K562 (cell line): ENCODE data around the gene OBSL1. TPM values are rescaled to one million over a fixed set of nuclear protein-coding genes. Genes with fewer than 3 reads are reported as not detected.

ENCODE experiments used
- ATAC-seq: fragments of 200-7000 bp; cut with Tn5 transposase; 3 replicates; pipeline ENCODE4 v1.9.1; 2020; ENCODE audit warnings: moderate library complexity
- BruUV-seq: library from RNA; stranded (reverse); fragments of 400-500 nt; replicated peaks from 2 replicates; lab custom pipeline; 2021; lab: Mats Ljungman, UMichigan
- CTCF ChIA-PET: fragments of 300-600 bp; formaldehyde crosslinking; extraction: SDS; loops from one replicate; lab custom pipeline; 2021; ENCODE audit warnings: low intra/inter-chr PET ratio; lab: Yijun Ruan, JAX
- POLR2A ChIA-PET: fragments of 300-600, 350-650 bp; sonication (Branson Sonifier 250); formaldehyde crosslinking; extraction: SDS; loops from one replicate; lab custom pipeline; 2021; ENCODE audit warnings: antibody characterized with exemption, inconsistent platforms; lab: Yijun Ruan, JAX
- DNase-seq, 4 experiments: peaks; one replicate each; pipeline versions ENCODE4 v3.0.0 to v3.0.0-alpha.2; 2011 to 2018; ENCODE audit warnings: low spot score in 3 of 4, mixed read lengths in 3 of 4; ENCODE audit errors: extremely low read depth in 1 of 4
- FAIRE-seq: peaks from 2 replicates; lab custom pipeline; 2011; peaks lifted over from hg19 to GRCh38; lab: Jason Lieb, UNC
- H2AFZ ChIP-seq: 2 replicates; pipeline ENCODE4 v1.6.0; 2011; ENCODE audit warnings: low read depth, low read length, control low read depth, inconsistent platforms
- H3K27ac ChIP-seq: fragments of 200-600 bp; 3 replicates; pipeline ENCODE4 v1.8.0; 2011; ENCODE audit warnings: low read depth, mild to moderate bottlenecking, control low read depth, inconsistent platforms, low read length, moderate library complexity, mixed read lengths; ENCODE audit errors: extremely low read depth
- H3K27me3 ChIP-seq, 2 experiments: fragments of 300-600 bp in 1 of 2; 2 replicates in 1 of 2; 3 replicates in 1 of 2; pipeline versions ENCODE4 v1.6.0 to v1.8.0; 2011; ENCODE audit warnings: inconsistent platforms in 2 of 2, low read length in 2 of 2, mild to moderate bottlenecking in 1 of 2, mixed read lengths in 1 of 2, moderate library complexity in 1 of 2; ENCODE audit not compliant: control insufficient read depth in 2 of 2, insufficient read depth in 2 of 2
- H3K36me3 ChIP-seq: fragments of 300-600 bp; 3 replicates; pipeline ENCODE4 v1.8.0; 2011; ENCODE audit warnings: mild to moderate bottlenecking, low read length, inconsistent platforms; ENCODE audit not compliant: control insufficient read depth, insufficient read depth
- H3K4me1 ChIP-seq, 2 experiments: fragments of 200-600 bp in 1 of 2; replicated peaks in 1 of 2; 2 replicates in 1 of 2; 3 replicates in 1 of 2; pipeline versions ENCODE4 v1.5.1 to v1.8.0; 2011; ENCODE audit warnings: inconsistent platforms in 2 of 2, low read length in 2 of 2, mild to moderate bottlenecking in 1 of 2, mixed read lengths in 1 of 2, moderate library complexity in 1 of 2; ENCODE audit not compliant: control insufficient read depth in 2 of 2, insufficient read depth in 2 of 2
- H3K4me2 ChIP-seq: 2 replicates; pipeline ENCODE4 v1.6.1; 2011; ENCODE audit warnings: low read length, control low read depth, inconsistent platforms, mixed read lengths; ENCODE audit not compliant: insufficient read depth
- H3K4me3 ChIP-seq: fragments of 200-600 bp; sonication (generic), shearing (Covaris generic); 2 replicates; pipeline ENCODE4 v1.5.1; 2016; ENCODE audit warnings: control low read depth, inconsistent platforms
- H3K79me2 ChIP-seq: fragments of 200-600 bp; 3 replicates; pipeline ENCODE4 v1.8.0; 2011; ENCODE audit warnings: low read length, inconsistent platforms; ENCODE audit not compliant: control insufficient read depth, insufficient read depth
- H3K9ac ChIP-seq, 2 experiments: 2 replicates each; pipeline versions ENCODE4 v1.6.0 to v1.6.1; 2011; ENCODE audit warnings: low read depth in 2 of 2, low read length in 2 of 2, control low read depth in 1 of 2, inconsistent platforms in 1 of 2, mild to moderate bottlenecking in 1 of 2, mixed read lengths in 1 of 2; ENCODE audit not compliant: insufficient read depth in 1 of 2
- H3K9me1 ChIP-seq: one replicate; pipeline ENCODE4 v1.6.0; 2011; ENCODE audit warnings: inconsistent platforms, mild to moderate bottlenecking, low read length, moderate library complexity; ENCODE audit not compliant: control insufficient read depth, insufficient read depth
- H3K9me3 ChIP-seq: replicated peaks from 2 replicates; pipeline ENCODE4 v1.5.1; 2011; ENCODE audit warnings: low read depth, low read length, inconsistent platforms; ENCODE audit not compliant: control insufficient read depth, insufficient read depth
- H4K20me1 ChIP-seq: replicated peaks from 2 replicates; pipeline ENCODE4 v1.6.1; 2011; ENCODE audit warnings: low read length, inconsistent platforms, mixed read lengths; ENCODE audit not compliant: control insufficient read depth, insufficient read depth
- CBFA2T2 ChIP-seq: fragments of 450-650 bp; conservative IDR thresholded peaks from 2 replicates; pipeline ENCODE4 v1.6.1; 2017; ENCODE audit warnings: mild to moderate bottlenecking
- CBFA2T3 ChIP-seq: fragments of 450-650 bp; IDR thresholded peaks from 2 replicates; pipeline ENCODE4 v1.6.1; 2017
- CEBPB ChIP-seq: fragments of 450-650 bp; IDR thresholded peaks from 2 replicates; pipeline ENCODE4 v1.6.1; 2016; ENCODE audit warnings: missing genetic modification characterization, missing compliant biosample characterization
- CSDE1 ChIP-seq, 2 experiments: fragments of 450-650 bp; IDR thresholded peaks; 2 replicates each; pipeline ENCODE4 v1.6.1; 2016; ENCODE audit warnings: mild to moderate bottlenecking in 1 of 2
- DIDO1 ChIP-seq: fragments of 450-650 bp; IDR thresholded peaks from 2 replicates; pipeline ENCODE4 v1.6.1; 2016; ENCODE audit warnings: low read depth, missing biosample characterization, missing genetic modification characterization
- LCOR ChIP-seq: sonication (generic); formaldehyde crosslinking; IDR thresholded peaks from 2 replicates; pipeline ENCODE4 v1.8.0; 2022; ENCODE audit warnings: mild to moderate bottlenecking, missing genetic modification reagents
- MCM3 ChIP-seq: fragments of 450-650 bp; IDR thresholded peaks from 2 replicates; pipeline ENCODE4 v1.6.1; 2016
- NCOR1 ChIP-seq: fragments of 450-650 bp; IDR thresholded peaks from 2 replicates; pipeline ENCODE4 v1.6.1; 2016; ENCODE audit warnings: mild to moderate bottlenecking, moderate library complexity
- NR2C1 ChIP-seq, 2 experiments: fragments of 450-650 bp; IDR thresholded peaks; 2 replicates each; pipeline ENCODE4 v1.6.1; 2017; ENCODE audit warnings: mild to moderate bottlenecking in 2 of 2, antibody characterized with exemption in 1 of 2, inconsistent platforms in 1 of 2, missing compliant biosample characterization in 1 of 2, missing genetic modification characterization in 1 of 2
- RNF2 ChIP-seq: sonication (generic); IDR thresholded peaks from 2 replicates; pipeline ENCODE4 v1.6.1; 2016
- SMARCE1 ChIP-seq: fragments of 450-650 bp; IDR thresholded peaks from 2 replicates; pipeline ENCODE4 v1.7.1; 2016; ENCODE audit warnings: mild to moderate bottlenecking
- WGBS: fragments of 100-300 bp; shearing (Covaris generic); methylation state at CpG from one replicate; pipeline ENCODE4 v1.1.6; 2016; ENCODE audit warnings: low coverage, mixed read lengths; ENCODE audit not compliant: insufficient coverage; ENCODE audit errors: missing lambda C conversion rate; 5-methylcytosine and 5-hydroxymethylcytosine counted together
- in situ Hi-C: fragments of 300-500 bp; cut with MboI; formaldehyde crosslinking; loops from 4 replicates; pipeline ENCODE4 v1.15.0; 2018; ENCODE audit warnings: inconsistent platforms, mixed read lengths
- intact Hi-C: fragments of 100-400 bp; cut with micrococcal nuclease; formaldehyde crosslinking; loops from 2 replicates; pipeline ENCODE4 v1.14.2; 2022
- polyA plus RNA-seq, 8 experiments: library from polyadenylated mRNA; depleted of rRNA in 4 of 8; stranded (reverse) in 5 of 8; unstranded in 3 of 8; fragments of >200 nt; fragmentation: Nextera tagmentation in 2 of 8; fragmentation: Illumina TruSeq in 1 of 8; extraction: Ambion mirVana in 2 of 8; extraction: Trizol in 1 of 8; gene quantifications; 2 replicates each; pipeline versions ENCODE4 v1.2.1 to v1.2.3, GENCODE V29; 2011 to 2014; ENCODE audit warnings: inconsistent platforms in 1 of 8, missing spikeins in 1 of 8
- total RNA-seq, 7 experiments: library from RNA; depleted of rRNA in 6 of 7; stranded (reverse); fragments of >200 nt in 6 of 7; fragmentation: Illumina TruSeq in 2 of 7; extraction: Trizol in 2 of 7; gene quantifications; 2 replicates each; pipeline versions ENCODE4 v1.2.1 to v1.2.3, GENCODE V29; 2011 to 2021; ENCODE audit warnings: low replicate concordance in 1 of 7
- TF ChIP-seq, protein P1 (sequence below): fragments of 450-650 bp; IDR thresholded peaks from 2 replicates; pipeline ENCODE4 v1.6.1; 2016
- TF ChIP-seq, protein P2 (sequence below): sonication (generic); formaldehyde crosslinking; IDR thresholded peaks from 2 replicates; pipeline ENCODE4 v1.8.0; 2022; ENCODE audit warnings: mild to moderate bottlenecking, low read depth, missing genetic modification reagents

OBSL1 gene
- total and polyA plus RNA-seq, 9 of the 15 experiments (the other 6 are each of a cell fraction or from before 2014, with no cell fraction given) = 1.2 to 26.6 (median 8.6) TPM

DNA sequence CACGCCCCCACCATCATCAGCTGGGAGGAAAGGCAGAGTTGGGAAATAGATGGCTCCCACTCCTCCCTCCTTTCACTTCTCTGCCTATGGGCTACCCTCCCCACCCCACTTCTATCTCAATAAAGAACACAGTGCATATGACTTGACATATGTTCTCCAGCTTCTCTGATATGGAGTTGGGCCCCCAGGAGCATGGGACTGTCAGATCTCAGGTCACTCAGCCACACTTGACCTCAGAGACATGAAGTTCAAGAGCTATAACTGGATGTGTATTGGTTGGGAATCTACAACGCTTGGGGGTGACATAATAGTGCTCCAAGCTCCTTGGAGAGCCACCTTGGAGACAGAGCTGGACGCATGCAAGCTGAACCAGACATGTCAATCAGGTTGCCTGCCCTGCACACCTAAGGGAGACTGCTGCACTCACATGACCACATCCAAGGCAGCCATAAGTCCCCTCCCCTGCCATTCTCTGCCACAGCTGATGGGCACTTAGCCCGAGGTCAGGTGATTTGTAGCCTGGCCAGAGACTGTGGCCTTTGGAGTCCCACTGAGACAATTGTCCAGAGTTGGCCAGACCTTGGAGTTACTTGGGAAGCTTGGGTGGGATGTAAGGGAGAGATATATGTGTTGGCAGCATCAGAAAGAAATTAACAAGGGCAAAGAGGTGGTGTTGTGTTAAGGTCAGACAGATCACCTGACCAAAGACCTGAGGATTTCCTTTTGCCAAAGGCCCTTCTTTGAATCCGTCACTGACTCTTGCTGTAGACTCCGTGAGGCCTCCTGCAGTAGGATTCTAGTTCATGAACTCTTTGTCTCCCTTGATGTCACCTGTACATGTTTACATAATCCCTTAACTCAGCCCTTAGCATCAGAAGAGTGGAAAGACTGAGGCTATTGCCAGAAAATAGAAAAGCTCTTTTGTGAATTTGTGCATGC, 4.5 kb upstream of the OBSL1 start:
- H3K4me2 ChIP-seq = peak overlapping the region; percentile 35; the same call in 1 of the 2 replicates
- no peak overlapping the region; the same call in 2 of the 3 replicates for H3K27ac ChIP-seq
- ATAC-seq = no peak
- H2AFZ ChIP-seq = peak overlapping the region; percentile 84; the same call in 1 of the 2 replicates
- CTCF ChIA-PET = no interaction called here
- H3K27me3 ChIP-seq = no peaks in the 10 kb centered on the region
- no peaks in the 10 kb centered on the region for H3K36me3 ChIP-seq
- in situ Hi-C loops (no loop called here), intact Hi-C loops (no loop called here)
- POLR2A ChIA-PET = interaction anchor here (1.1 to 1.2 kb wide), 2 partner anchors 18 to 21 kb away, joined by 8 read pairs; partner anchors contain the start of gene STK11IP
- H4K20me1 ChIP-seq = no peaks in the 10 kb centered on the region
- DNase-seq = peak; percentile 28 to 64 (median 34)
- peak; percentile 35 for FAIRE-seq
- TF ChIP-seq CBFA2T2 = peak; percentile 48
- TF ChIP-seq RNF2 = no peak
- peak; percentile 64 for TF ChIP-seq CBFA2T3
- TF ChIP-seq CEBPB (tag) = peak; percentile 50; the same call in 1 of the 2 replicates
- TF ChIP-seq, protein P1, sequence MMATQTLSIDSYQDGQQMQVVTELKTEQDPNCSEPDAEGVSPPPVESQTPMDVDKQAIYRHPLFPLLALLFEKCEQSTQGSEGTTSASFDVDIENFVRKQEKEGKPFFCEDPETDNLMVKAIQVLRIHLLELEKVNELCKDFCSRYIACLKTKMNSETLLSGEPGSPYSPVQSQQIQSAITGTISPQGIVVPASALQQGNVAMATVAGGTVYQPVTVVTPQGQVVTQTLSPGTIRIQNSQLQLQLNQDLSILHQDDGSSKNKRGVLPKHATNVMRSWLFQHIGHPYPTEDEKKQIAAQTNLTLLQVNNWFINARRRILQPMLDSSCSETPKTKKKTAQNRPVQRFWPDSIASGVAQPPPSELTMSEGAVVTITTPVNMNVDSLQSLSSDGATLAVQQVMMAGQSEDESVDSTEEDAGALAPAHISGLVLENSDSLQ = 0 out of 2 replicates have a peak, but pooled peaks have one; percentile 38
- no peak for TF ChIP-seq CSDE1 (IDR thresholded peaks at IDR 0.05)
- TF ChIP-seq NCOR1 = peak; percentile 24; the same call in 1 of the 2 replicates
- TF ChIP-seq NR2C1 (IDR thresholded peaks at IDR 0.05) = no peak
- 0 out of 2 replicates have a peak, but pooled peaks have one; percentile 31 for TF ChIP-seq NR2C1 (tag; IDR thresholded peaks at IDR 0.05)
- TF ChIP-seq SMARCE1 = no peak
- no peak for TF ChIP-seq DIDO1
- TF ChIP-seq, protein P2, sequence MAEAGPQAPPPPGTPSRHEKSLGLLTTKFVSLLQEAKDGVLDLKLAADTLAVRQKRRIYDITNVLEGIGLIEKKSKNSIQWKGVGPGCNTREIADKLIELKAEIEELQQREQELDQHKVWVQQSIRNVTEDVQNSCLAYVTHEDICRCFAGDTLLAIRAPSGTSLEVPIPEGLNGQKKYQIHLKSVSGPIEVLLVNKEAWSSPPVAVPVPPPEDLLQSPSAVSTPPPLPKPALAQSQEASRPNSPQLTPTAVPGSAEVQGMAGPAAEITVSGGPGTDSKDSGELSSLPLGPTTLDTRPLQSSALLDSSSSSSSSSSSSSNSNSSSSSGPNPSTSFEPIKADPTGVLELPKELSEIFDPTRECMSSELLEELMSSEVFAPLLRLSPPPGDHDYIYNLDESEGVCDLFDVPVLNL (CRISPR knock-in tag) = no peak
- TF ChIP-seq LCOR = no peak
- no peak for TF ChIP-seq MCM3
- no peaks in the 10 kb centered on the region for H3K9me1 ChIP-seq
- no peaks in the 10 kb centered on the region for H3K9me3 ChIP-seq
- H3K79me2 ChIP-seq = peaks cover 1% of the 10 kb centered on the region; the same call in 2 of the 3 replicates
- no peak overlapping the region for H3K4me3 ChIP-seq
- 39% methylated on average over 5 of the region's 6 CpGs for WGBS
- H3K9ac ChIP-seq = no peak overlapping the region; a peak in 1 of 4 replicates
- BruUV-seq = no TSS peak
- peaks cover 40 to 48% of the 10 kb centered on the region in 2 experiments; a peak in 4 of 5 replicates for H3K4me1 ChIP-seq
